ENCODE data around the gene NYNRIN. TPM values are rescaled to one million over a fixed set of nuclear protein-coding genes. Genes with fewer than 3 reads are reported as not detected.

Gene NYNRIN
- polyA plus RNA-seq, 3 donors = 0.18 to 0.84 (median 0.40) TPM

GRCh38 chr14:24379907-24380730 is 18.7 kb upstream of the NYNRIN start:
- TF ChIP-seq CTCF (IDR thresholded peaks at IDR 0.05) = no peak
- peaks cover 7 to 17% (median 8%) of the 10 kb centered on the region in 3 donors for H3K27me3 Mint-ChIP-seq (ENCODE audit: low read depth in 3 of 3)
- 95% methylated on average over 7 of the region's 15 CpGs for WGBS (ENCODE audit: insufficient coverage)

DNA sequence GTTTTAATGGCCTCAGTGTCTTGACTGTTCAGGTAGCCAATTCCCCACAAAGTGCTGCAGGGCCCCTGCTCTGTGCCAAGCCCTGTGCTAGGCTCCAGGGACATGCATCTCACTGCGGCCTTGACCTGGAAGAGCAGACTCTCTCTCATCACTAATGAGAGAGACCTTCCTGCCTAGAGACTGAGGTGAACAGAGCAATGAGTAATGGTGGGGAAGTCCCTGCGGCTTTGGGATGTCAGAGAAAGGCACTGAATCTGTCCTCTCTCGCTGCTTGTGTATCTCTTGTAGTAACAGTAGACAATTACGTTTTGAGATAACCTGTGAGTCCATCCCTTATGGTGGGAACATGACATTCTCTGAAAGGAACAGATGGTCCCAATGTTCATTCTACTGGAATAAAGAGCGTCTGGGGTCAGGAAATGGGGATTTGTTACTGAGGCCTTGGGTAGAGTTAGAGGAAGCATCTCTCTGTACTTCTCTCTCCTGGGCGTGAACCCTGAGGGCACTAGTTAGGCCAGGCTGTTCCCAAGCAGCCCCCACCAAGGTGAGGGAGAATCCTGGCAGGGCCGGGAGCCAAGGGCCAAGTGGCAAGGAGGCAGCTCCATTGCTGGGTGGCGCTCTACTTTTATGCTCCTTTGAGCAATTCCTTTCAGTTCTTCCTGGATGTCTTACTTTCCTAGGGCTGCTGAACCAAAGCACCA is 17.3 kb upstream of the NYNRIN start:
- Mint-ChIP-seq H3K4me3 (no peak overlapping the region), H3K9me3 (peaks cover 0 to 2% (median 0%) of the 10 kb centered on the region in 7 donors), H3K4me1 (no peaks in the 10 kb centered on the region), H3K36me3 (no peaks in the 10 kb centered on the region), H3K27ac (no peak overlapping the region), H3K27me3 (ENCODE audit: low read depth in 3 of 3) (peaks cover 4 to 10% (median 8%) of the 10 kb centered on the region in 3 donors)
- H3K4me3 ChIP-seq (replicated peaks in 1 of 3; ENCODE audit: low read depth in 2 of 3, low read length in 3 of 3) = no peak overlapping the region
- intact Hi-C loops (cut with micrococcal nuclease) = no loop called here
- H3K79me2 ChIP-seq (ENCODE audit: insufficient read depth, low read length) = no peaks in the 10 kb centered on the region
- no peaks in the 10 kb centered on the region for H3K9me3 ChIP-seq (replicated peaks in 1 of 2; ENCODE audit: control insufficient read depth in 1 of 2, insufficient read depth in 1 of 2, low read length in 2 of 2)
- no peaks in the 10 kb centered on the region for H3K36me3 ChIP-seq (replicated peaks in 1 of 2; ENCODE audit: control insufficient read depth in 1 of 2, insufficient read depth in 2 of 2, low read length in 2 of 2)
- H3K4me2 ChIP-seq (replicated peaks; ENCODE audit: extremely low read depth, low read length, poor library complexity, severe bottlenecking) = no peak overlapping the region
- TF ChIP-seq CTCF (IDR thresholded peaks at IDR 0.05) = no peak
- no peak for DNase-seq
- H3K27me3 ChIP-seq (ENCODE audit: control insufficient read depth in 2 of 2, insufficient read depth in 2 of 2, low read length in 2 of 2) = no peaks in the 10 kb centered on the region
- H3K27ac ChIP-seq (ENCODE audit: low read depth in 1 of 2, low read length in 2 of 2) = no peak overlapping the region
- WGBS (ENCODE audit: insufficient coverage) = 100% methylated on average over 6 of the region's 8 CpGs
- no peaks in the 10 kb centered on the region for H4K20me1 ChIP-seq (ENCODE audit: insufficient read depth, low read length)
- H3K4me1 ChIP-seq (ENCODE audit: control insufficient read depth in 1 of 2, insufficient read depth in 2 of 2, low read length in 2 of 2) = no peaks in the 10 kb centered on the region
- H2AFZ ChIP-seq (ENCODE audit: insufficient read depth, low read depth, low read length, poor library complexity, severe bottlenecking) = no peak overlapping the region
- H3K9ac ChIP-seq (ENCODE audit: insufficient read depth, low read length, poor library complexity, severe bottlenecking) = no peak overlapping the region

More at GRCh38 chr14:24379907-24380730, 18.7 kb upstream of the NYNRIN start:
- H3K4me3 ChIP-seq (replicated peaks in 1 of 3; ENCODE audit: low read depth in 2 of 3, low read length in 3 of 3) = no peak overlapping the region
- no peak overlapping the region for H2AFZ ChIP-seq (ENCODE audit: insufficient read depth, low read depth, low read length, poor library complexity, severe bottlenecking)
- no peaks in the 10 kb centered on the region for H4K20me1 ChIP-seq (ENCODE audit: insufficient read depth, low read length)
- H3K27ac ChIP-seq (ENCODE audit: low read depth in 1 of 2, low read length in 2 of 2) = no peak overlapping the region
- Mint-ChIP-seq H3K9me3 (peaks cover 0 to 2% (median 0%) of the 10 kb centered on the region in 7 donors), H3K4me1 (no peaks in the 10 kb centered on the region), H3K36me3 (no peaks in the 10 kb centered on the region), H3K27ac (no peak overlapping the region), H3K4me3 (no peak overlapping the region)
- H3K4me2 ChIP-seq (replicated peaks; ENCODE audit: extremely low read depth, low read length, poor library complexity, severe bottlenecking) = no peak overlapping the region
- H3K9ac ChIP-seq (ENCODE audit: insufficient read depth, low read length, poor library complexity, severe bottlenecking) = no peak overlapping the region
- no peaks in the 10 kb centered on the region for H3K79me2 ChIP-seq (ENCODE audit: insufficient read depth, low read length)
- no peaks in the 10 kb centered on the region for H3K4me1 ChIP-seq (ENCODE audit: control insufficient read depth in 1 of 2, insufficient read depth in 2 of 2, low read length in 2 of 2)
- no peaks in the 10 kb centered on the region for H3K9me3 ChIP-seq (replicated peaks in 1 of 2; ENCODE audit: control insufficient read depth in 1 of 2, insufficient read depth in 1 of 2, low read length in 2 of 2)
- H3K27me3 ChIP-seq (ENCODE audit: control insufficient read depth in 2 of 2, insufficient read depth in 2 of 2, low read length in 2 of 2) = no peaks in the 10 kb centered on the region
- DNase-seq = no peak
- no peaks in the 10 kb centered on the region for H3K36me3 ChIP-seq (replicated peaks in 1 of 2; ENCODE audit: control insufficient read depth in 1 of 2, insufficient read depth in 2 of 2, low read length in 2 of 2)
- intact Hi-C loops (cut with micrococcal nuclease) = no loop called here

Measured in CD14-positive monocyte (primary cell).